ENCODE data around the gene INVS.
A peak's percentile ranks its signal among the peaks of the same experiment; 100 is the strongest.

INVS gene

GRCh38 chr9:100296407-100296806 lies 197.4 kb downstream of the INVS start:
- H3K27ac Mint-ChIP-seq = no peak overlapping the region
- no peaks in the 10 kb centered on the region for H3K9me3 Mint-ChIP-seq
- DNase-seq = no peak
- peaks cover 74% of the 10 kb centered on the region for H3K36me3 Mint-ChIP-seq (ENCODE audit: low read depth)
- TF ChIP-seq CTCF (IDR thresholded peaks at IDR 0.05) = no peak
- H3K4me3 Mint-ChIP-seq = no peak overlapping the region
- H3K27me3 Mint-ChIP-seq (ENCODE audit: low read depth, poor library complexity) = no peaks in the 10 kb centered on the region
- H3K4me1 Mint-ChIP-seq = no peaks in the 10 kb centered on the region

DNA sequence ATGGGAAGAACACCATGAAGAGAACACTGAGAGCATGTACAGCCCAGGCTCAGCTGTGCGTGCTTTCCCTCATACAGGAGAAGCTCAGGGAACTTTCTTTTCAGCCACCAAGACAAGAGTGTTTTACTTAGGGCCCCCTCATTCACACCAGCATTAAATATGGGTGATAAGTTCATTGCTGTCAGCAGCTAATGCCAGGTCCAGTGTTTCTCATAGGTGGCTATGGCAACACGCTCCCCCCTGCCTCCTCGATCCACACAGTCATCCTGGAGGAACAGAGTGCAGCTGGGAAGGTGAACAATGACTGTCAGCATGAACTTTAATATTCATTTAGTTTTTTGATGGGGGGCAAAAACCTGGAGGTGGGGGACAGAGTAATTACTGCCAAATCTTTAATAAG lies 199.3 kb downstream of the INVS start:
- Mint-ChIP-seq H3K9me3 (no peaks in the 10 kb centered on the region), H3K27ac (peak overlapping the region; percentile 73), H3K4me3 (no peak overlapping the region), H3K4me1 (no peaks in the 10 kb centered on the region), H3K27me3 (ENCODE audit: low read depth, poor library complexity) (no peaks in the 10 kb centered on the region), H3K36me3 (ENCODE audit: low read depth) (peaks cover 72% of the 10 kb centered on the region)
- TF ChIP-seq CTCF (IDR thresholded peaks at IDR 0.05) = no peak
- DNase-seq = no peak

GRCh38 chr9:100303747-100304146 lies 204.7 kb downstream of the INVS start:
- H3K9me3 Mint-ChIP-seq = peaks cover 19% of the 10 kb centered on the region
- DNase-seq = no peak
- no peak for TF ChIP-seq CTCF (IDR thresholded peaks at IDR 0.05)
- H3K27ac Mint-ChIP-seq = peak overlapping the region; percentile 7
- H3K36me3 Mint-ChIP-seq (ENCODE audit: low read depth) = peaks cover 92% of the 10 kb centered on the region
- H3K4me3 Mint-ChIP-seq = no peak overlapping the region
- H3K4me1 Mint-ChIP-seq = no peaks in the 10 kb centered on the region
- H3K27me3 Mint-ChIP-seq (ENCODE audit: low read depth, poor library complexity) = no peaks in the 10 kb centered on the region

GRCh38 chr9:100306283-100306682 lies 207.2 kb downstream of the INVS start:
- no peak overlapping the region for H3K4me3 Mint-ChIP-seq
- H3K36me3 Mint-ChIP-seq (ENCODE audit: low read depth) = peaks cover 98% of the 10 kb centered on the region

DNA sequence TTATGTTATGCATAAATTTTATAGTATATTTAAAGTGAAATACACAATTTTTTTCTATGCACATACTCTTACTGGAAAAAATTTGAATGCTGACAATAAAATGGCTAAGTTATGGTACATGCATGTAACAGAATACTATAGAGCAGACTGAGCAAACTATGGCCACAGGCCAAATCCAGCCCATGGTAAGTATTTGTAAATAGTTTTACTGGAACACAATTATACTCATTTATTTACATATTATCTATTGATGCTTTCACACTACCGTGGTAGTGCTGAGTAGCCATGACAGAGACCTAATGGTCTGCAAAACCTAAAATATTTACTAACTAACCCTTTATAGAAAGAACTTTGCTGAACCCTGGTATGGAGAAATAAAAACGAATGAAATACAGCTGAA lies 208.0 kb downstream of the INVS start:
- H3K9me3 Mint-ChIP-seq = peaks cover 32% of the 10 kb centered on the region
- no peak for DNase-seq
- no peak overlapping the region for H3K27ac Mint-ChIP-seq
- peaks cover 98% of the 10 kb centered on the region for H3K36me3 Mint-ChIP-seq (ENCODE audit: low read depth)
- peaks cover 2% of the 10 kb centered on the region for H3K27me3 Mint-ChIP-seq (ENCODE audit: low read depth, poor library complexity)
- TF ChIP-seq CTCF (IDR thresholded peaks at IDR 0.05) = no peak
- H3K4me3 Mint-ChIP-seq = no peak overlapping the region
- no peaks in the 10 kb centered on the region for H3K4me1 Mint-ChIP-seq

More at GRCh38 chr9:100306283-100306682, 207.2 kb downstream of the INVS start:
- Mint-ChIP-seq H3K4me1 (no peaks in the 10 kb centered on the region), H3K9me3 (peaks cover 24% of the 10 kb centered on the region), H3K27me3 (ENCODE audit: low read depth, poor library complexity) (no peaks in the 10 kb centered on the region), H3K27ac (no peak overlapping the region)
- TF ChIP-seq CTCF (IDR thresholded peaks at IDR 0.05) = no peak
- no peak for DNase-seq

GRCh38 chr9:100308965-100309564 lies 210.0 kb downstream of the INVS start:
- TF ChIP-seq CTCF (IDR thresholded peaks at IDR 0.05) = no peak
- H3K27ac Mint-ChIP-seq = peak overlapping the region; percentile 43
- peaks cover 49% of the 10 kb centered on the region for H3K9me3 Mint-ChIP-seq
- H3K27me3 Mint-ChIP-seq (ENCODE audit: low read depth, poor library complexity) = peaks cover 4% of the 10 kb centered on the region
- H3K4me1 Mint-ChIP-seq = no peaks in the 10 kb centered on the region
- H3K4me3 Mint-ChIP-seq = no peak overlapping the region
- peaks cover 99% of the 10 kb centered on the region for H3K36me3 Mint-ChIP-seq (ENCODE audit: low read depth)
- DNase-seq = no peak

Measured in nephron progenitor cell (in vitro differentiated cells).